ENCODE data around the gene SFRP2. TPM values are rescaled to one million over a fixed set of nuclear protein-coding genes. Genes with fewer than 3 reads are reported as not detected.

Gene SFRP2
- total RNA-seq, 1 experiment from 2014 or later = not detected

DNA sequence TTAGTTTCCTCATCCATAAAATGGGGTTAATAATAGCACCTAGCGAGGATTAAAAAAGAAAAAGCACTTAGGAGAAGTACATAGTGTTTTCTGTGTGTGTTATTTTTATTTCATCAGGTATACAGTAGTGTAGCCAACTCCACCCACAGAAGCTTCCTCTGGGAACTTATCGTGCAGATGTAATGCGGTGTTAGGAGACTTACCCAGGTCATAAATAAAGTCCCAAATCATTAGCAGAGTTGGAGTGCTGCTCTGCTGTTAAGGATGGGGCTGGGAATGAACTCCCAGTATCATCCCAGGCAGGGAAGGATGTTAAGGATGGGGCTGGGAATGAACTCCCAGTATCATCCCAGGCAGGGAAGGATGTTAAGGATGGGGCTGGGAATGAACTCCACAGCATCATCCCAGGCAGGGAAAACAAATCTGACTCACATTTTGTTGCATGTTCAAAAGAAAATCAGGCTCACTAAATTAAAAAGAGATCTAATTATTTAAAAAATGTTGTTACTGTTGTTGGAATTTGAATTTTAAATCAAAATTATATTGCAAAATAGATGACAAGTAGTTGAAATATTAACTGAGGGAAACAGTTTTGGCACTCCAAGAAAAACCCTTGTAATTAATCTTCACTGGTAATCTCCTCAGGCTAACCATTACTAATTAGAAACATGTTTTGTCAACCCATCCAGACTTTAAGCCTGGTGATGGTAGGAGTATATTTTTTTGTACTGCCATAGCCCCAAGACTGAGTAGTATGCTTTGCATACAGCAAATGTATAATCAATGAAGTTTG is 10.2 kb upstream of the SFRP2 start:
- Mint-ChIP-seq H3K27ac (ENCODE audit: unreplicated experiment) (no peak overlapping the region), H3K36me3 (ENCODE audit: insufficient read depth, unreplicated experiment) (no peaks in the 10 kb centered on the region), H3K4me3 (ENCODE audit: low read depth, unreplicated experiment) (no peak overlapping the region), H3K9me3 (ENCODE audit: low read depth, unreplicated experiment) (no peaks in the 10 kb centered on the region), H3K27me3 (ENCODE audit: unreplicated experiment) (no peaks in the 10 kb centered on the region), H3K4me1 (ENCODE audit: low read depth, unreplicated experiment) (no peaks in the 10 kb centered on the region)
- no peak for DNase-seq
- intact Hi-C loops (cut with micrococcal nuclease; ENCODE audit: unreplicated experiment) = no loop called here
- CTCF ChIA-PET = no interaction called here
- TF ChIP-seq, protein P1, sequence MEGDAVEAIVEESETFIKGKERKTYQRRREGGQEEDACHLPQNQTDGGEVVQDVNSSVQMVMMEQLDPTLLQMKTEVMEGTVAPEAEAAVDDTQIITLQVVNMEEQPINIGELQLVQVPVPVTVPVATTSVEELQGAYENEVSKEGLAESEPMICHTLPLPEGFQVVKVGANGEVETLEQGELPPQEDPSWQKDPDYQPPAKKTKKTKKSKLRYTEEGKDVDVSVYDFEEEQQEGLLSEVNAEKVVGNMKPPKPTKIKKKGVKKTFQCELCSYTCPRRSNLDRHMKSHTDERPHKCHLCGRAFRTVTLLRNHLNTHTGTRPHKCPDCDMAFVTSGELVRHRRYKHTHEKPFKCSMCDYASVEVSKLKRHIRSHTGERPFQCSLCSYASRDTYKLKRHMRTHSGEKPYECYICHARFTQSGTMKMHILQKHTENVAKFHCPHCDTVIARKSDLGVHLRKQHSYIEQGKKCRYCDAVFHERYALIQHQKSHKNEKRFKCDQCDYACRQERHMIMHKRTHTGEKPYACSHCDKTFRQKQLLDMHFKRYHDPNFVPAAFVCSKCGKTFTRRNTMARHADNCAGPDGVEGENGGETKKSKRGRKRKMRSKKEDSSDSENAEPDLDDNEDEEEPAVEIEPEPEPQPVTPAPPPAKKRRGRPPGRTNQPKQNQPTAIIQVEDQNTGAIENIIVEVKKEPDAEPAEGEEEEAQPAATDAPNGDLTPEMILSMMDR (IDR thresholded peaks at IDR 0.05; ENCODE audit: unreplicated experiment) = no peak
- no TSS peak for BruUV-seq (replicated peaks)

DNA sequence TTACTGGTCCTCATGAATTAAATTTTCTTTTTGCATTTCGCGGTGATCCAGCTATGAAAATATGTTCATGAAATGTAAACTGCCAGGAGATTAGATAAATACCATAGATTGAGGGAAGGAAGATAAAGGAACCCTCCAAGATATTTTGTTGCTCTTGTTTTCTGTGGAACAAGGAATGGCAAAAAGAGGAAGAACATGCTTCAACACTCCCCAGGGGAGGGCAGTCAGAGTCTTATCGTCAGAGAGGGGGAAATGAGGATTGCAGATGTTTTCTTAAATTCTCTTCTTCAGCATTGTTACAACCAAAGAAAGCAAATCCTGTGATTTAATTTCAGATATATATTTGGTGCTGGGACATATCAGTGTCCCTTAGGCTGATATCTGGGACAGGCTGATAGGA is 9.5 kb upstream of the SFRP2 start:
- Mint-ChIP-seq H3K27ac (ENCODE audit: unreplicated experiment) (no peak overlapping the region), H3K4me3 (ENCODE audit: low read depth, unreplicated experiment) (no peak overlapping the region), H3K27me3 (ENCODE audit: unreplicated experiment) (peaks cover 5% of the 10 kb centered on the region), H3K36me3 (ENCODE audit: insufficient read depth, unreplicated experiment) (no peaks in the 10 kb centered on the region), H3K9me3 (ENCODE audit: low read depth, unreplicated experiment) (no peaks in the 10 kb centered on the region), H3K4me1 (ENCODE audit: low read depth, unreplicated experiment) (no peaks in the 10 kb centered on the region)
- no peak for DNase-seq
- intact Hi-C loops (cut with micrococcal nuclease; ENCODE audit: unreplicated experiment) = no loop called here
- CTCF ChIA-PET = no interaction called here
- TF ChIP-seq, protein P1 (IDR thresholded peaks at IDR 0.05; ENCODE audit: unreplicated experiment) = no peak
- no TSS peak for BruUV-seq (replicated peaks)

DNA sequence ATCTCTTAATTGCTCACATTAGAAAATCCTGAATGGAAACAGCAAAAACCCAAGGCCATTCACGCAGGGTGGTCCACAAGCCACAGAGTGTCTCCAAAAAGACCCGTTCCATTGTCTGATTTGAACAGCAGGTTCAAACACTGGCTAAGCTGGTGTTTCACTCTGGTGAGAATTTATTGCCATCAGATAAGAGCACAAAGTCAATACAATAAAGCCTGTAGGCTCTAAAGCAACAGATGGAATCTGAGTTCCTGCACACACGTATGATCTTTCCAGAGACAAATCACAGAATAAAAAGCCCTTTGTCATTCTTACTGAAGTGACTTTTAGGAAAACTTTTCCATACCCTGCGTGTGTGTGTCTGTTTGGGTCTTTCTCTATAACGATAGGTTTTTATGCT is 5.1 kb upstream of the SFRP2 start:
- H3K27me3 Mint-ChIP-seq (ENCODE audit: unreplicated experiment) = peaks cover 22% of the 10 kb centered on the region
- intact Hi-C loops (cut with micrococcal nuclease; ENCODE audit: unreplicated experiment) = no loop called here

DNA sequence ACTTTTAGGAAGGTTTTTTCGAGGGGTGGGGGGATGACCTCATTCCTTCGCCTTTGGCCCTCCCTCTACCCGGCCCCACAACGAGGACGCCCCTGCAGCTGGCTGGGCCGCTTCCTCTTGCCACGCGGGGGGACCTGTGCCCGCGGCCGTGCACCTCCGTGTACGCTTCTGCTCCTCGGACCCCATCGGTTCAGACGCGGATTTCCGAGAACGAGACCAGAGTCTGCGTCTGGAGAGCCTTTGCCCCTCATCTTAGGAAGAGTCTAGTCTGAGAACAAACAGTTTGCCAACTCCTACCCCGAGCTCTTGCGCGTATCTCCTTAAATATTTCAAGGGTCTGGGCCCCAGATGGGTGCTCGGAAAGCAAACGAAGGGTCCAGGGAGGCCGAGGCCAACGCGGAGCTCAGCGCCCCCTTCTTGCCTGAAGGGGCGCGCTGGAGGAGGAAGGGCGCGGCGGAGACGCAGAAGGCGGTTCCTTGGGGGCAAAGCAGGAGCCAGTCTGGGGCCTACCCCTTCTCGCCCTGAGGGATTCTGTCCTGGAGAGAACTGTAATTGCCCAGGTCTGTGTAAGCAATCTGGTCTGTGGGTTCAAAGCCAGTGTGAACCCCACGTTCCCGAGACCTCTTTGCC is 3.9 kb upstream of the SFRP2 start:
- DNase-seq = no peak
- Mint-ChIP-seq H3K4me1 (ENCODE audit: low read depth, unreplicated experiment) (peaks cover 6% of the 10 kb centered on the region), H3K36me3 (ENCODE audit: insufficient read depth, unreplicated experiment) (no peaks in the 10 kb centered on the region), H3K27ac (ENCODE audit: unreplicated experiment) (no peak overlapping the region), H3K27me3 (ENCODE audit: unreplicated experiment) (peaks cover 28% of the 10 kb centered on the region), H3K9me3 (ENCODE audit: low read depth, unreplicated experiment) (no peaks in the 10 kb centered on the region), H3K4me3 (ENCODE audit: low read depth, unreplicated experiment) (no peak overlapping the region)
- CTCF ChIA-PET = no interaction called here
- no TSS peak for BruUV-seq (replicated peaks)
- intact Hi-C loops (cut with micrococcal nuclease; ENCODE audit: unreplicated experiment) = no loop called here
- TF ChIP-seq, protein P1 (IDR thresholded peaks at IDR 0.05; ENCODE audit: unreplicated experiment) = no peak

More for the DNA sequence above, 5.1 kb upstream of the SFRP2 start:
- BruUV-seq (replicated peaks) = no TSS peak
- Mint-ChIP-seq H3K4me3 (ENCODE audit: low read depth, unreplicated experiment) (no peak overlapping the region), H3K27ac (ENCODE audit: unreplicated experiment) (no peak overlapping the region), H3K9me3 (ENCODE audit: low read depth, unreplicated experiment) (no peaks in the 10 kb centered on the region), H3K4me1 (ENCODE audit: low read depth, unreplicated experiment) (peaks cover 6% of the 10 kb centered on the region), H3K36me3 (ENCODE audit: insufficient read depth, unreplicated experiment) (no peaks in the 10 kb centered on the region)
- no peak for DNase-seq
- TF ChIP-seq, protein P1 (IDR thresholded peaks at IDR 0.05; ENCODE audit: unreplicated experiment) = no peak
- CTCF ChIA-PET = no interaction called here
